GM19099 (cell line): ENCODE results near the gene BPIFB6.

Source experiments
- POLR2A ChIP-seq: IDR thresholded peaks from 3 replicates; pipeline ENCODE4 v1.6.1; 2011; ENCODE audit warnings: low read depth; ENCODE audit not compliant: insufficient read length; ENCODE audit errors: extremely low read depth

BPIFB6 gene

GRCh38 chr20:33046412-33046811, 15.0 kb downstream of the BPIFB6 start:
- TF ChIP-seq POLR2A = no peak

GRCh38 chr20:33051333-33051732, 19.9 kb downstream of the BPIFB6 start:
- no peak for TF ChIP-seq POLR2A

GRCh38 chr20:33053291-33054106, 22.1 kb downstream of the BPIFB6 start, which contains the start of gene BPIFB3:
BPIFB3 (plus strand) TSS chr20:33053903; CDS start chr20:33055436, 1,533 bp downstream.
- no peak for TF ChIP-seq POLR2A

GRCh38 chr20:33054381-33054780, 22.9 kb downstream of the BPIFB6 start:
- TF ChIP-seq POLR2A = no peak

- no peak for TF ChIP-seq POLR2A
These were observed 23.3 kb downstream of the BPIFB6 start for GRCh38 chr20:33054791-33055190.

- TF ChIP-seq POLR2A = no peak
These were observed 27.7 kb downstream of the BPIFB6 start for GRCh38 chr20:33059136-33059535.

GRCh38 chr20:33059741-33060390, 28.4 kb downstream of the BPIFB6 start:
- no peak for TF ChIP-seq POLR2A

GRCh38 chr20:33061658-33062028, 30.2 kb downstream of the BPIFB6 start:
- no peak for TF ChIP-seq POLR2A

- no peak for TF ChIP-seq POLR2A
These were observed 30.8 kb downstream of the BPIFB6 start for GRCh38 chr20:33062105-33062824.

- TF ChIP-seq POLR2A = no peak
These were observed 31.3 kb downstream of the BPIFB6 start for GRCh38 chr20:33062825-33063149.

GRCh38 chr20:33063271-33063670, 31.8 kb downstream of the BPIFB6 start:
- no peak for TF ChIP-seq POLR2A

- TF ChIP-seq POLR2A = no peak
These were observed 33.3 kb downstream of the BPIFB6 start for GRCh38 chr20:33064572-33065287.

- no peak for TF ChIP-seq POLR2A
These were observed 34.3 kb downstream of the BPIFB6 start for GRCh38 chr20:33065785-33066184.

- no peak for TF ChIP-seq POLR2A
These were observed 36.4 kb downstream of the BPIFB6 start for GRCh38 chr20:33067806-33068205.
